Measurements from ENCODE around the gene MON2. TPM values are rescaled to one million over a fixed set of nuclear protein-coding genes. Genes with fewer than 3 reads are reported as not detected.

Gene MON2
- total and polyA plus RNA-seq, 2 of the 8 experiments (the other 6 are each of a cell fraction or from before 2014, with no cell fraction given), result 3.8 to 21.8 TPM

GRCh38 chr12:62635649-62636048 lies 169.0 kb downstream of the MON2 start:
- no peak overlapping the region for H2BK15ac ChIP-seq (ENCODE audit: low read length)
- H4K5ac ChIP-seq (ENCODE audit: insufficient read length, low read depth, low read length), result no peak overlapping the region
- H2BK12ac ChIP-seq (ENCODE audit: low read depth, low read length), result no peak overlapping the region
- H4K20me1 ChIP-seq (replicated peaks in 1 of 2; ENCODE audit: control insufficient read depth in 1 of 2, insufficient read depth in 2 of 2, low read length in 2 of 2), result no peaks in the 10 kb centered on the region
- no peak overlapping the region for H3K4me2 ChIP-seq (ENCODE audit: insufficient read depth in 1 of 2, low read depth in 2 of 2, low read length in 2 of 2)
- no peak for FAIRE-seq
- H4K8ac ChIP-seq (ENCODE audit: extremely low read depth, insufficient read depth, low read length), result no peak overlapping the region
- H3K23me2 ChIP-seq (ENCODE audit: low read depth, low read length), result peaks cover 7% of the 10 kb centered on the region; the same call in 1 of the 2 replicates
- no peak overlapping the region for H2BK5ac ChIP-seq (ENCODE audit: low read depth, low read length)
- H4K91ac ChIP-seq (replicated peaks; ENCODE audit: insufficient read length, low read length), result no peak overlapping the region
- ChIA-PET CTCF (ENCODE audit: partially characterized antibody) (interaction anchor here (0.6 to 3.0 kb wide), 8 partner anchors 17 to 294 kb away, joined by 3 to 13 read pairs (median 4); no protein-coding TSS in a partner anchor), POLR2A (ENCODE audit: partially characterized antibody) (interaction anchor here (1.1 to 1.7 kb wide), 2 partner anchors 24 to 33 kb away, joined by 3 to 5 read pairs; no protein-coding TSS in a partner anchor)
- peaks cover 2 to 15% (median 10%) of the 10 kb centered on the region in 4 experiments for H3K4me1 ChIP-seq (replicated peaks in 1 of 4; ENCODE audit: control insufficient read depth in 3 of 4, insufficient read depth in 4 of 4, low read length in 3 of 4)
- no peaks in the 10 kb centered on the region for H3K79me2 ChIP-seq (ENCODE audit: control insufficient read depth in 1 of 2, insufficient read depth in 2 of 2, low read length in 2 of 2)
- H3K27ac ChIP-seq (ENCODE audit: low read depth, low read length), result no peak overlapping the region
- no peak overlapping the region; the same call in 1 of the 2 replicates for H2AK5ac ChIP-seq (ENCODE audit: low read depth, low read length)
- H3K27me3 ChIP-seq (replicated peaks in 1 of 4; ENCODE audit: control insufficient read depth in 3 of 4, extremely low read depth in 1 of 4, insufficient read depth in 3 of 4, low read length in 3 of 4), result peaks cover 2 to 35% (median 27%) of the 10 kb centered on the region in 4 experiments
- H2BK120ac ChIP-seq (replicated peaks; ENCODE audit: low read depth, low read length), result no peak overlapping the region
- H2BK20ac ChIP-seq (ENCODE audit: low read length), result no peak overlapping the region
- no peak overlapping the region for H3K4me3 ChIP-seq (ENCODE audit: extremely low read depth in 1 of 4, insufficient read depth in 2 of 4, low read depth in 3 of 4, low read length in 4 of 4)
- H3K79me1 ChIP-seq (ENCODE audit: low read depth, low read length), result no peaks in the 10 kb centered on the region; the same call in 1 of the 2 replicates
- no peak overlapping the region for H3K23ac ChIP-seq (ENCODE audit: insufficient read length)
- DNase-seq (ENCODE audit: low read depth in 1 of 2, low spot score in 2 of 2), result no peak
- H3K18ac ChIP-seq (ENCODE audit: extremely low read depth, low read length), result no peak overlapping the region
- H3K14ac ChIP-seq (ENCODE audit: insufficient read length), result no peak overlapping the region
- no peaks in the 10 kb centered on the region for H3K36me3 ChIP-seq (ENCODE audit: control insufficient read depth in 2 of 4, insufficient read depth in 4 of 4, low read length in 3 of 4)
- no peak overlapping the region for H3K9ac ChIP-seq (replicated peaks in 1 of 4; ENCODE audit: extremely low read depth in 1 of 4, low read depth in 3 of 4, low read length in 3 of 4)
- WGBS, 2 experiments (ENCODE audit: extremely low coverage in 1 of 2, insufficient coverage in 1 of 2, insufficient read length in 1 of 2, insufficient replicate concordance in 2 of 2, low coverage in 1 of 2, low lambda C conversion rate in 2 of 2, missing lambda C conversion rate in 1 of 2), result 93% methylated on average over 1 of the region's 1 CpG; no CpG with 5 or more reads in 1 of the 2 experiments
- H2AFZ ChIP-seq (ENCODE audit: low read length), result no peak overlapping the region
- no peaks in the 10 kb centered on the region for H3K9me3 ChIP-seq (ENCODE audit: insufficient read depth in 2 of 2, low read depth in 1 of 2, low read length in 1 of 2)
- H3K4ac ChIP-seq (replicated peaks; ENCODE audit: insufficient read length, low read depth, low read length), result no peak overlapping the region
- no peak overlapping the region for H3K56ac ChIP-seq (replicated peaks; ENCODE audit: insufficient read length, low read depth, low read length)
- TF ChIP-seq CBX5 (IDR thresholded peaks at IDR 0.05; ENCODE audit: low read depth, low read length), result no peak
- TF ChIP-seq CTCF (IDR thresholded peaks at IDR 0.05; ENCODE audit: control extremely low read depth in 1 of 3, insufficient read depth in 1 of 3, low read depth in 1 of 3, low read length in 3 of 3), result no peak
- TF ChIP-seq SIRT6 (IDR thresholded peaks at IDR 0.05; ENCODE audit: low read length), result no peak
- no peak for TF ChIP-seq SIN3A (conservative IDR thresholded peaks at IDR 0.05 in 1 of 2, IDR thresholded peaks at IDR 0.05 in 1 of 2; ENCODE audit: low read depth in 1 of 2, low read length in 2 of 2)
- TF ChIP-seq SRF (IDR thresholded peaks at IDR 0.05; ENCODE audit: low read depth, low read length), result no peak
- TF ChIP-seq NRF1 (IDR thresholded peaks at IDR 0.05; ENCODE audit: low read depth, low read length), result no peak
- TF ChIP-seq KDM1A (IDR thresholded peaks at IDR 0.05; ENCODE audit: borderline replicate concordance, low read length), result no peak
- TF ChIP-seq SP2 (IDR thresholded peaks at IDR 0.05; ENCODE audit: low read length), result no peak
- TF ChIP-seq BCL11A (IDR thresholded peaks at IDR 0.05; ENCODE audit: low read depth in 2 of 2, low read length in 2 of 2), result no peak
- TF ChIP-seq SIX5 (IDR thresholded peaks at IDR 0.05; ENCODE audit: low read depth, low read length), result no peak
- no peak for TF ChIP-seq NANOG (IDR thresholded peaks at IDR 0.05; ENCODE audit: insufficient read depth, low read depth, low read length, poor library complexity, severe bottlenecking)
- TF ChIP-seq JUND (IDR thresholded peaks at IDR 0.05; ENCODE audit: low read length), result no peak
